GM10266 (cell line): ENCODE results near the gene HAP1.

Source experiments
- DNase-seq: peaks from one replicate; pipeline ENCODE4 v3.0.0; 2012; ENCODE audit errors: extremely low spot score
- CTCF ChIP-seq: IDR thresholded peaks from 2 replicates; pipeline ENCODE4 v1.5.1; 2012; ENCODE audit warnings: mild to moderate bottlenecking, low read depth; ENCODE audit not compliant: control insufficient read depth, insufficient read depth; ENCODE audit errors: missing control alignments

Gene HAP1

GRCh38 chr17:41734949-41735313 is 488 bp upstream of the HAP1 start:
- no peak for TF ChIP-seq CTCF
- DNase-seq: no peak

GRCh38 chr17:41733348-41734138 is 900 bp downstream of the HAP1 start:
- DNase-seq: no peak
- no peak for TF ChIP-seq CTCF

GRCh38 chr17:41731836-41732235 is 2.6 kb downstream of the HAP1 start:
- no peak for TF ChIP-seq CTCF
- no peak for DNase-seq

GRCh38 chr17:41730479-41730878 is 4.0 kb downstream of the HAP1 start:
- no peak for TF ChIP-seq CTCF
- DNase-seq: no peak

- TF ChIP-seq CTCF: no peak
- DNase-seq: no peak
These were observed 6.4 kb downstream of the HAP1 start for GRCh38 chr17:41728056-41728455.

GRCh38 chr17:41725134-41725533 is 9.3 kb downstream of the HAP1 start:
- TF ChIP-seq CTCF: no peak
- DNase-seq: no peak

- DNase-seq: no peak
- no peak for TF ChIP-seq CTCF
These were observed 9.9 kb downstream of the HAP1 start for GRCh38 chr17:41724476-41725050.
